SHP77 (cell line): ENCODE measurements around the gene HES7.
A peak's percentile ranks its signal among the peaks of the same experiment; 100 is the strongest.

Experiments
- DNase-seq, 2 experiments: peaks; one replicate each; lab custom pipeline; 2025; lab: John Stamatoyannopoulos, UW

HES7 gene

DNA sequence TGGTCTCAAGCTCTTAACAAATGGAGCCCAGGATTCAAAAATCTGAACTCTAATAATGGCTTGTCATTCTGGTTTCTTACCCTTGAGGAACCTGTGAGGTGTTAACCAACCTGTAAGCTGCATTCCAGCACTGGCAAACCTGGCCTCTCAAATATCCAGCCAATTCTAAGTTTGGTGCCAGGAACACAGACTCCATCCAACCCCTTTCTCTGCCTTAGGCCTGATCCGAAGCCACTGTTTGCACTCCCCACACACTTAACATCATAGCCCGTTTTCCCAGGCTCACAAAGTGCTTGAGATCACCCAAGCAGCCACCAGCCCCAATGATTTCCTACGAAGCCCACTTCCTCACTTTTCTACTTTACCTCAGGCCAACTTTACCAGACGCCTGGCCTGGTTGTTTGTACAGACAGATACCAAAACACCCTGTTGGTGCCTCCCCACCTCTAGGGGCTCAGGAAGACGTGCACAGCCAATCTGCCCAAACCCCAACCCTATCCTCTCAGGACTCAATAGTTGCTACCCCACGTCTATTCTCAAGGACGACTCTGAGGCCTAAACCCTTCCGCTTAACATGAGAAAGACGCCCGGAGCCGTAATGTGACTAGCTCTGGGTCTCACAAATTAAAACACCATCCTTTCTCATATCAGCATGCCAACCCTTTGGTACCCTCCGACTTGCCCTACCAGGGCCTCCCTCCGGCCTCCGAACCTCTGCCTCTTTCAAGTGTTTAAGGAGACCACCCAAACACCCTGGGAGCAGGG, 31.5 kb upstream of the HES7 start:
- DNase-seq = no peak

DNA sequence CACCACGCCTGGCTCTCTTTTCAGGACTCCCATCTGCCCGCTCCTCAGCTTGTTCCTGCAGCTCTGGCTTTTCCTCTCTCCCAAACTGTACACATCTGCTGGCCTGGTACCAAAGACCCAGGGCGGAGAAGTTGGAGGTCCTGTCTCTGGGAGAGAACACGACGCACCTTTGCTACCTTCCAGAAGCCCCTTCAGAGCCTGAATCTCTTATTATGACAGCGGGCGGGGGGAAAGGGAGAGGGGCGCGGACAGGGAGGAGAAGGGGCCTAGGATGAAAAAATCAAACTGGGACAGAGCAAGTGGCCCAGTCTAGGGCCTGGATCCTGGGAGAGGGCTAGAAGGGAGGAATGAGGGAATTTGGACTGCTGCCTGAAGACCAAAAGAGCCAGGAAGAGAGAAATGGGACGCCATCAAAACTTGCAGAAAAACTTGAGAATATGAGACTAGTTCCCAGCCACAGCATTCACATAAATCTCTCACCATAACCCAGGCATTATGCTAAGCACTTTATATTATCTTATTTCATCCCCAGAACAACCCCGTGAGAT, 30.8 kb upstream of the HES7 start:
- no peak for DNase-seq

DNA sequence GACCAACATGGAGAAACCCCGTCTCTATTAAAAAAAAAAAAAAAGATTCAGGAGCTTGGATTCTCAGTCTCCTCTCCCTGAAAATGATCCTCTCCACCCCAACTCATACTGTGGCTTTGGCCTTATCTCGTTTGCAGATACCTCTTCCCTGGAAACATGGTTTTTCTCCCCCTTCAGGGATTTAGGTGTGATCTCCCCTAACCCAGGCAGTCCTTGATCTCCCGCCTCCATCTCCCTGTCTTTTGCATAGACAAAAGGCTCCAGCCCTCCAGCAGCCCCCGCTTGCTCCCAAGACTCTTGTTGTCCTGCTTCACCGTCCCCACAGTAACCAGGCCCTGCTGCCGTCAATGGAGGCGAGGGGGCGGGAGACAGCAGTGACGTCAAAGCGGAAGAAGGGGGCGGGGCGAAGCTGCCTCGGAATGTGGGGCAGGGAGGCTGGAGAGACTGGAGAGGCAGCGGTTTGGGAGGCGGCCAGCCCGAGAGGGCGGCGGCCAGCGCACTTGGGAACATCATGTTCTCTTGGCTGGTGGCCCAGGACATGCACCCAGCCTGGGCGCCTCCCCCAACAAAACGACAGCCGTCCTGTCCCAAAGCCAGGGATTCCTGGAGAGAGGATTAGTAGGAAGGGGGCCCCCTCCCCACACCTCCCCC, 30.2 kb upstream of the HES7 start:
- peak; percentile 93 to 94 for DNase-seq

DNA sequence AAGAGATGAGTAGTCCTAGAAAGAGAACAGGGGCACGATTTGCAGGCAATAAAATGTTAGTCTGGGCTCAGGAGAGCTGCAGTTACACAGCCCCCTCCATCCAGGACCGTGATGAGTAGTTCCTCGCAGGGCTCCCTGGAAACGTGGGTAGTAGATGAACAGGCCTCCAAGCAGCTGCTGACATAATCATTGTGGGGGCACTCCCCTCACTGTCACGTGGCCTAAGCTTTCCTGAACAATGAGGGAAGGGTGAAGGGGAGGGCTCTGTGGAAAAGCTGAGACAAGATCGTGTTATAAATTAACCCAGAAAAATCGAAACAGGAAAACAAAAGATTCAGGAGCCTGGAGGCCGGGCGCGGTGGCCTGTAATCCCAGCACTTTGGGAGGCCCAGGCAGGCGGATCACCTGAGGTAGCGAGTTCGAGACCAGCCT, 29.6 kb upstream of the HES7 start:
- peak in 1 of 2 experiments; percentile 38 for DNase-seq

DNA sequence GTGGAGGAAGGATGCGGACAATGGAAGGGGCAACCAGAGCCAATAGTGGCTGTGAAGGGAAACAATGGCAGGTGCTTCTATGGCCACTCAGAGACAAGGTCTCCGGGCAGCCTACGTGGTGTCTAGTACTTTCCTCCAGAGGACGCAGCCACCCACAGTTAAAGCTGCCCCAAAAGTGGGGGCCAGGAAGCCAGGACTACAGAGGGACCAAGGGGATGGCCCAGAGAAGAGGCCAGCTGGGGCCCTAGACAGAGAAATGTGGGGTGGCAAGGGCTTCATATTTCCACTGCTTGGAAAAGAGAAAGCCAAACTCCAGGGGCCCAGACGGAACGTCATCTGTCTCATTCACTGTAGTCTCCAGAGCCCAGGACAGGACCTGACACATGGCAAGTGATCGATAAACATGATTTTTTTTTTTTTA, 29.1 kb upstream of the HES7 start:
- DNase-seq = no peak

DNA sequence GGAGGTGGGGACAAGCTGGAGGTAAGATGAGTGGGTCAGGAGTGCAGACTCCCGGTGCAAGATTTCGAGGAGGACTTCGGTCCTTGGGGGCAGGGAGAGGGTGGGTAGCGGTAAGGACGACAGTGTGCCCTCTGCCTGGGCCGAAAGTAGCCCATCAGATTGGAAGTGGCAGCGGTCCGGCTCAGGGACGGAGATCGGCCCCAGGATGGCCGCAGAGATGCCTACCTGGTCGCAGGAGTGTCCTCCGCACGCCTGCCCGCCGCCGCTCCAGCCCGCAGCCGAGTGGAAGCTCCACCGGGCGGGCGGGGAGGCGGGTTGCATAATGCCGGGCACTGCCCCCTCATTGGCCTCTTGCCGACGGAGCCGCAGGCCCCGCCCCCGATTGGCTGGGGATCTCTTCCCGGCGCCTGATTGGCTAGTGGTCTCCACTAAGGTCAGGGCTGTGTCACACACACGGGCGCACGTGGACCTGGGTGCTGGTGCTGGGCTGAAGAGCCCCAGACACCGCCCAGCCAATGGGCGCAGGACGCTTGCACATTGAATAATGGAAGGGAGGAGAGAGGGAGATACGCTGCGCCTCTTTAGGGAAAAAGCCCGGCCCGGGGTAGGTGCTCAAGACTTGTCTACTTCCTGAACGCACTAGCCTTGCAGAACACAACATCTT, 28.3 kb upstream of the HES7 start, which contains the start of gene PER1:
Gene PER1 (minus strand): TSS at position 293 of the 664 bp plus-strand sequence. CDS start 1,698 bp downstream, outside the sequence.
- DNase-seq = peak; percentile 99

DNA sequence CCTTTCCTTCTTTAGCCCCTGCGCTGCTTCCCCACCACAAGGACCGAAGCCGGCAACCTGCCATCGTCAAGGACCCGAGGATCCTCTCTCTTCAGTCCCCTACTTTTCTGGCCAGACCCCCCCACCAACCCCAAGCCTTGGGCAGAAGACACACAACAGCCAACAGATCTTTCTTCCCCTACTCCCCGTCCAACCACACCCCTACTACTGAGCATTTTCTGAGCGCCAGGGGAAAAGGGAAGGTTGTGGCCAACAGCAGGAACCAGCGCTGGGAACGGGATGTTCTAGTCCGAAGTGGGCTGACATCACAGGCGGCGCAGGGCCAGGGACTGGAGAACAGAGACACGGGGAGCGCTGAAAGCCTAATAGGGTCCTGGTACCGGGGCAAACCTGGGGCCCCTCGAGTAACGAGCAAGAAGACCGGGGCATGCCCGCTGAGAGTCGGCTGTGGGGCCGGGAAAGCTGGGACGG, 27.8 kb upstream of the HES7 start:
- DNase-seq = peak in 1 of 2 experiments; percentile 34

DNA sequence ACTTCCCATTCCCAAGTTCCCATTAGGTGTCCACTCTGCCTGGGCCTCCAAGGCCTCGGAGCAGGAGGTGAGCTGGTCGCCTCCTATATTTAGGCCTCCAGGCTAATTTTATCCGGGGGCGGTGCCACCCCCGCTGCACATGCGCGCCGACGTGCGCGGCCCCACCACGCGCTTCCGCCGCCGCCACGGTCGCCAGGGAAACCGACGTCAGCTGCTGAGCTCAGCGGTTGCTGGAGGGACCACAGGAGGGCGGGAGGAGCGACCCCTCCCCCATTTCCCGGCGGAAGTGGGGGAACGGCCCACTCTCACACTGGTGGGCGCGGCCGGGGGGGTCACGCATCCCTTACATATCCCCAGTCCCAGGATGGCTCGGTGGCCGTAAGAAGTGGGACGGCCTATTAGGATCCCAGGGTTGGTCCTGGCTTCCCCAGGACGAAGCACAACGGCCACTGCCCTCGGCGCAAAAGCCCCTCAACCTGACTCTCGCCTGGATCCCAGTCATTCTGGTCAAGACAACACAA, 27.3 kb upstream of the HES7 start:
- DNase-seq = peak; percentile 85 to 90

DNA sequence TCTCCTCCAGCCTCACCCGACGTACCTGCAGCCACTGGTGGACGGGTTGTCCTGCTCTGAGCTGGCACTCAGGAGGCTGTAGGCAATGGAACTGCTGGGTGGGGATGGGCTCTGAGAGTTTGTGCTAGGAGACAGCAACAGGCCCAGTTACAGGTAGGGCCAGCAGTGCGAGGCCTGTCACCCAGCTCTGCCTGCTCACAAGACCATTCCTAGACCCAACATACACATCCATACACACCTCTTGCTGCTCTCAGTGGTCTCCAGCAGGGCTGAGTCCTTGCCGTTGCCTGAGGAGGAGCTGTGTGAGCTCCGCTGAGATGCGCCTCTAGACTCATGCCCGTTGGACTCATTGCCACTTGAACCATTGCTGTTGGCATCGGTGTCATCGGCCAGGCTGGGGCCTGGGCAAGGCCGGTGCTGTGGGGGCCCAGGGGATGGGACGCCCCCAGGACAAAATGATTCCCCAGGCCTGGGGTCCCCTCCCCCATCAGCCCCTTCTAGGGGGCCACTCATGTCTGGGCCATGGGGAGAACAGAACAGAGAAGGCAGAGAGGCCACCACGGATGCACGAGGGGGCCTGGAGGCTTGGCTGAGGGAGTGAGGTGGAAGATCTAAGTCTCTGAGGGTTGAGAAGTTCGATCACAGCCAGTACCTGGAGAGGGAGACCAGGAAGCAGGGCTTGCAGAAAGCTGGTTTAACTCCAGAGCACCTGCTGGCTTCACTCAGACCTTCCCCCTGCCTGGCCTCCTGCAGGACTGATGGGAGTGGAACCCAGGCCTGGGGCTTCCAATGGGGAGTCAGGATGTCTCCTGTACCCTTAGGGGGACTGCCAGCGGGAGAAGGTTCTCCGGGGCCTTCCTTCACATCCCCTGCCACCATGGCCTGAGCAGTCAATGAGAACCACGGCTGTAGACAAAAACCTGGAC, 26.6 kb upstream of the HES7 start:
- DNase-seq = no peak

DNA sequence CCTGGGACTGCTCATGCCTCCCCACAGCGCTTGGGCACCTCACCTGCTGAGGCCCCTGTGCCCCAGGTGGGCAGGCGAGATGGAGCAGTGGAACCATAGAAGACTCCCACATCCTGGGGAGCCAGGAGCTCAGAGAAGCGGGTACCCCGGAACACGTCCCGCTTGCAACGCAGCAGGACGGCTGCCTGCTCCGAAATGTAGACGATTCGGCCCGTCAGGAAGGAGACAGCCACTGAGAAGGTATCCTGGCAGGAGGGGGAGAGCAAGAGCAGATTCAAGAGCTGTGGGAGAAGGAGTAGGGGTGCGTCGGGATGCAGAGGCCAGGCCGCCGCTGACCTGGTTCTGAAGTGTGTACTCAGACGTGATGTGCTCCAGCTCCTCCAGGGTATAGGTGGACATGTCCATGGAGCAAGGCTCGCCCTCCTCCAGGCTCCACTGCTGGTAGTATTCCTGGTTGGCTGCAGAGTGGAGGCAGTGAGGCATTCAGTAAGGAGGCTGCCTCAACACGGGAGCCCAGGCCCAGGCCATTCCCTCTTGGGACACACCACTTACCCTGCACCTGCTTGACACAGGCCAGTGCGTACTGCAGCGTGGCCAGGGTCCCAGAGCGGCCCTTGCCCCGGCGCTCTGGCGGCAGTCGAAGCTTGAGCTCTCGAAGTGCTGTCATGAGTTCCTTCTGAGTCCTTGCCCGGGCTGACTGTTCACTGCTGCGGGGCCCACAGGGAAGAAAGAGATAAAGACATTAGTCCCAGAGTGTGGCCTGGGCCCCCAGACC, 25.7 kb upstream of the HES7 start:
- DNase-seq = no peak

DNA sequence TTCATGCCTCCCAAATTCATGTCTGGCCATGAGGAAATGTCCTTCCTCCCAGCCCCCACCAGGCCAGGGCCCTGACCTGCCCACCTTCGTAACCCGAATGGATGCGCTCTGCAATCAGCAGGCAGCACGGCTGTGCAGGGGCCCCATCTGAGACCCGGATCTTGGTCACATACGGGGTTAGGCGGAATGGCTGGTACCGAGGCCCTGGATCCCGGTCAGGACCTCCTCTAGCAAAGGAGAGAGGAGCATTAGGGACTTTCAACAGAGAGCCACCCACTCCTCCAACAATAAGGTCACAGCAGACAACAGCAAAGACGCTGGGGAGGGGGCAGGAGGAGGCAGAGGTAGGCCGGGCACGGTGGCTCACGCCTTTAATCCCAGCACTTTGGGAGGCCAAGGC, 24.7 kb upstream of the HES7 start:
- no peak for DNase-seq

DNA sequence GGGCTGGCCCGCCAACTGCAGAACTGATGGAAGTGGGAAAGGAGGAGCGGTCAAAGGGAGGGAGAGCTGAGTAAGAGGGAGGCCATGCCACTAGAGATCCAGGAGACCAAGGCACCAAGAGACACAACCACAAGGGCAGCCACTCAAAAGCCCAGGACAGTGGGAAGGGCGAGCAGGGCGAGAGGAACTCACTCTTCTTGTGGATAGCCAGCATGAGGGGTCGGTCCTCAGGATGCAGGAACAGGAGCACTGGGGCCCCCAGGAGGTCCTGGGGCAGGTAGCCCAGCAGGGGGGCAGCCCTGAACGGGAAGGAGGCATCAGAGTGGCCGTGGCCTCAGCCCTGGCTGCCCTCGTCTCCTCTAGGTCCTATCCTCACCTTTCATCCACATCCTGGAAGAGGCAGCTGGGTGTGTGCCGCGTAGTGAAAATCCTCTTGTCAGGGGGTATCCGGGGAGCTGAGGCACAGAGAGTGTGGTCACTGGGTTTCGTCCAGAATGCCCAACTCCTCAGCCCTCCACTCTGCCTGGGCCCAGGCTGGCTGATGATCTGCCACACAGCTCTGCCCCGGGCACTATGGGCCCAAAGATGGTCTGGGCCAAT, 24.0 kb upstream of the HES7 start:
- DNase-seq = no peak

DNA sequence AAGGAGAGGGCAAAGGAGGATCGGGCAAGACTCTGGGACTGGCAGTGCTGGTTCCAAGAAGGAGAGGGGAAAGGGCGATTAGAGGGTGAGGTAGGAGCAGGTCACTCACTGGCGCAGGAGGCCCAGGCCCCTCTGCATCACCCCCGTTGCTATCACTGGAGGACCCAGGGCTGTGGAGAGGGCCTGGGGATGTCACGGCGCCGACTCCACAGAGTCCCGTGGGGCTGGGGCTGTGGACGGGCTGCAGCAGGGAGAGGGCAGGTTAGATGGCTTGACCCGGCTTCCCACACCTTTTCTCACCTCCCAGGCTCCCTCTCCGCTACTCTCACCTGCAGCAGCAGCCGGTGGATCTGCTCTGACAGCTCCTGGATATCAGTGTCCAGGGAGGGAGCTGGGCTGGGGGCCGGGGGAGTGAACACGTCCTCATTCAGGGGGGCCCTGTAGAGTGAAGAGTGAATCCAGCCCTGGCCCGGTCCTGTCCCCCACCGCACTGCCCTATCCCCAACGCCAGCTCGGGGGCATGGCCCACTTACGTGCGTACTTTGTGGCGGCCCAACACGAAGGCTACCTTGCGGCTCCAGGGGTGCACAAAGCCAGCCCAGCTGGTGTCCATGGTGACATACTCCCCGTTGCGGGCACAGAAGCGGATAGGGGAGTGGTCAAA, 23.4 kb upstream of the HES7 start:
- no peak for DNase-seq

DNA sequence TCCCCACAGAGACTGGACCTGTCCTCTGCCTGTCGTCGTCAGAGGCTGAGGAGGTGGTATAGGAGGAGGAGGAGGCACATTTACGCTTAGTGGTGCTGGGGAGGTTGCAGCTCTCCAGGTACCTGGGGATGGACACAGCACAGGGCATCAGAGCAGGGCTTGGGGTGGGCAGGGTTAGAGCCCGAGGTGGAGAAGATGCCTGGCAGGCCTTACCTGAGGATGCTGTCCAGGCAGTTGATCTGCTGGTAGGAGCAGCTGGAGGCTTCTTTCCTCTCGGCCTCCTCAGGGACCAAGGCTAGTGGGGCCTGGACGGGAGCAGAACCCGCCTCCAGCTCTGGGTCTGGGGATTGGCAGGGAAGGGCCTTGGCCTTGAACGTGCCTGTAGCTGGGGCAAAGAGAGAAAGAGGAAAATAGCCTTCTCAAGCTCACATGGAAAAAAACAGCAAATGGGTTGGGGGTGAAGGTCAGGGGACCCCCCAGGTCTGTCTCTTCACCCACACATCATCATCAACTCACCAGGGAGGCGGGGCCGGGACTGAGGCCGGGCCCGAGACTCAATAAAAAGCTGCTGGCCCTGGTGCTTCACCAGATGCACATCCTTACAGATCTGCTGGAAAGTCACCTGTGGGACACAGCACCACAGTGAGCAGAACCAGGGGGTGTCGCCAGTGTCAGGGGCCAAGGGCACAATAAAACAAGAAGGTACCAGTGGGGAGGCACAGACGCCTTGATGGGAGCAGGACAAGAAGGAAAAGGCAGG, 22.7 kb upstream of the HES7 start:
- DNase-seq = no peak

DNA sequence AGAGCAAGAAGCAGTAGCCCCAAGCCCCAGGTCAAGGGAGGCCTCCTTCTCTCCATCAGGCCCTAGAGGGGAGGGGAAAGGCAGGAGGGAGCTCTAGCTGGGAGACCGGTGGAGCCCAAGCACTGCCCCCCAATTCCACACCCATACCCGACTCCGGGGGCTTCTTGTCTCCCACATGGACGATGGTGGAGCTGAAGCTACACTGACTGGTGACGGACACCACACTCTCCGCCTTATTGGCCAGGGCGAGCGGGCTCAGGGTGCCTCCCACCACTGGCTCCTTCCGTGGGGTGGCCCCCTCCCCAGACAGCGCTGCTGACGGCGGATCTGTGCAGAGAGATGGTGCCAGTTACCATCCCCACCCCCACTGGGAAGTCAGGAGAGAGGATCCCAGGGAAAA, 21.9 kb upstream of the HES7 start:
- DNase-seq = no peak

DNA sequence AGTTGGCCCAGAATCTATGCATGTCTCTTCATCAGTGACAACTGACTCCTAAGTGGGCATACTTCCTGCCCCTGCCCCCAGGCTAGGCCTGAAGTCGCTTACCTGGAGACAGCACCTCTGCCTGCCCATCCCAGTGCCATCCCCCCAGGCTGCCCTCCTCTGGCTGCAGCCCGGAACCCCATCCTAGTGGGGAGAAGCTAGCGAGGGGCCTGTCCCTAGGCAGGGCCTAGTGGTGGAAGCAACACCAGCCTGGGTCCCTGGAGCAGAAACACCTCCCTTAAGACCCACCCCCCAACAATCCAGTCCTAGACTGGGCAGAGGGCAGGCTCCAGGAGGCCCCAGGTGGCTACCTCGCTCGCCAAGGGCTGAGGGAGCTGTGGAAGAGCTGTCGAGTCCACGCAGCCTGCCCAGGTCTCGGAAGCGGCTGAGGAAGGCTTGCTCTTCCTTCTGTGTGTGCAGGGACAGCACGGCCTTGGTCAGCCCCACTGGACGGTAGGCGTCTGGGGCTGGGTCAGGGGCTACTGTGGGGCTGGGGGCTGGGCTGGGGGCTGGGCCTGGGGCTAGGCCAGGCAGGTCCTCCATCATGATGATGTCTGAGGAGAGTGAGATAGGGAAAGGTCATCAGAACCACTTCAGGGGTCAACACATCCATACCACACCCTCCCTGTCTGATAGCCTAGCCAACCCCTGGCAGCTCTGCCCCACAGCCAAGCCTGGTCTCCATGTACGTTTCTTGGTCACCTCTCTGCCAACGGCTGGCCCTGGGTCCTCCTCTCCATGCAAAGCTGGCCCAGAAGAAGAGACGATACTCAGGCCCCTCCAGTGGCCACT, 20.7 kb upstream of the HES7 start:
- no peak for DNase-seq

DNA sequence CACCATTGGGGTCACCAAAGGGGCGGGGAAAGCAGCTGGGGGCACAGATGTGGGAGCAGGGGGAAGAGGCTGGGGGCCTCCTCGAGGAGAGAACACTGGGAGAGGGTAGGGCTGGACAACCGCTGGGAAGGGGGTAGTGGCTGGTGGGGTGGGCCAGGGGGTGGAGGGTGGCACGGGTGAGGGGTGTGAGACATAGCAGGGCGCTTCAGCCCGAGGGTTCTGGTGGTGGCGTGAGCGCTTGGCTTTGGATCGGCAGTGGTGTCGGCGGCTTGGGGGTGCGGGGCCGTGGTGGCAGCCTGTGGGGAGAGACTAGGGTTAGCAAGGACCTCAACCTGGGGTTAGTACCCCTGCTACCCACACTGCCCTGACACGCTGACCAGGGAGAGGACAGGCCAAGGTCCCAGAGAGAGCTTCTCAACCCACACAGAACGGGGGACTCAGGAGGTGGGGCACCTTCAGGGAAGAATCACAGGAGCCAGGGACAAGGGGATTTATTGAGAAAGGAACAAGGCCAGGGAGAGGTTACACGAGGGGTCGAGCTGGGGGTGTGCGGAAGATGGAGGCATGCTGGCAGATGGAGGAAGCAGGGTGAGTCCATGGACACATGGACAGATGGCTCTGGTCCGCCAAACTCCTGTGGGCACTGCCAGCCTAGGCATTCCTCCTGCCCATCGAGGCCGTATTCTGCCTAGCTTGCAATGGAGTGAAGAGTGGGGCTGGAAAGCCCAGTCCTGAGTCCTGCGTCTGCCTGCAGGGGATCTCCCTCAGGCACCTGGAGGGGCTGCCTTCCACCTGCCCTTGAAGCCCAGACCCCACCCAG, 19.9 kb upstream of the HES7 start:
- no peak for DNase-seq
